GM21786 (cell line): Measurements from ENCODE around the gene KLHL6.
"Not testable (repeated sequence)": the region's sequence is repeated elsewhere in the genome, so short reads cannot be mapped to it uniquely, and the experiment has no call there.

Experiments
- ATAC-seq: cut with Tn5 transposase; IDR thresholded peaks from one replicate; pipeline ENCODE4 v1.9.1; 2021; ENCODE audit not compliant: unreplicated experiment

The KLHL6 gene

DNA sequence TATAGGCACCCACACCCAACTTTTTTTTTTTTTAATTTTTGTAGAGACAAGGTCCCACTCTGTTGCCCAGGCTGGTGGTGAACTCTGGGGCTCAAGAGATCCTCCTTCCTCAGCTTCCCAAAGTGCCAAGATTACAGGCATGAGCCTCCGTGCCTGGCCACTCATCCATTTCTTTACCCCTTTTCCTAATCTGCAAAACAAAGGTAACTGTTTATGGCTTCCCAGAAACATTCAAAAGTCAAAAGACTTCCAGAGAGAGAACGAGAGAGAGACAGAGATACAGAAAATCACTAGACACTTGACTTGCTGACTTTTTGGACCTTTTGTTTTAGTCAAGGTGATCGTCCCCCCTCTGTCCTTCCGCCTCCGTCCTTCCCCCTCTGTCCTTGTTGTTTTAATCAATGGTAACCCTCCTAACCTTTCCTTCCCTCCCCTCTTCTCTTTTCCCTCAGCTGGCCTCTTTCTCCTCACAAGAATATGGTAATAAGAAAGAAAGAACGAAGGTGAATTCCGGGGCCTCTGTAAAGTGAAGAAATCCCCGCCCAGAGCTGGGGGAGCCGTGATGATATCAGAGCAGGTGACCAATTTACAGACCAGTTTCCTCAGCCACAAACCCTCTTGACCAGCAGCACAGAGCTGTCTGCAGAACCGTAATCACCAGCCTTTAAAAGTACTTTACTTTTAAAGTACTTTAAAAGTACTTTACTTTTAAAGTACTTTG lies 21.9 kb downstream of the KLHL6 start:
- ATAC-seq, result peak; percentile 57

DNA sequence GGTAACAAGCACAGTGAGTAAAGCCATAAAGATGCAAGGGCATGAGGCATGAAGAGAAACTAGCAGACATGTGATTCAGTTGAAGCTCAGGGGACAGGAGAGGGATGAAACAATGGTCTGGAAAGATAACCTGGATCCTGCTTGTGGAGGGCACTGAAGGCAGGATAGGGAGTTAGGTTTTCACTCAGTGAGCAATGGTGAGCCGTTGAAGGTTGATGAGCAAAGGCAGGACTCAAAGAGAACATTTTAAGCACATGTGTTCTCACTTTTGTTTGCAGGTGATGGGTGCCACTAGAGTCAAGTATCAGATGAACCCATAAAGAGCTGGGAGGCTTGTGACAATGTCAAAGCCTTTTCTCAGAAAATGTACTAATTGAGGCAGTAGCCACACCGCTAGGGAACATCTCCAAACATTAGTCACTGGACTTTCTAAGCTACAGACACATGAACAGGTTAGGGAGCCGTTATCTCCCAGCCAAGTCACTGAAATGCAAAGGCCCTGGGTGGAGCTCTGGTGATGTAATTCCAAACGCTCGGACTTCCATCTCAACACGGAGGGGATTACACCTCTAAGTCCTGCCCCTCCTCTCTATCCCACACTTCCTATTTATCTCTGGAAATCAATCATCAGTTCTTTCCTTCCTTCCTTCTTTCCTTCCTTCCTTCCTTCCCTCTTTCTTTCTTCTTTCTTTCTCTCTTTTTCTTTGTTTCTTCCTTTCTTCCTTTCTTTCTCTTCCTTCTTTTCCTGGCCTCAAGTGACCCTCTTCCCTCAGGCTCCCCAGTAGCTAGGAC lies 22.7 kb downstream of the KLHL6 start:
- ATAC-seq, result no peak

DNA sequence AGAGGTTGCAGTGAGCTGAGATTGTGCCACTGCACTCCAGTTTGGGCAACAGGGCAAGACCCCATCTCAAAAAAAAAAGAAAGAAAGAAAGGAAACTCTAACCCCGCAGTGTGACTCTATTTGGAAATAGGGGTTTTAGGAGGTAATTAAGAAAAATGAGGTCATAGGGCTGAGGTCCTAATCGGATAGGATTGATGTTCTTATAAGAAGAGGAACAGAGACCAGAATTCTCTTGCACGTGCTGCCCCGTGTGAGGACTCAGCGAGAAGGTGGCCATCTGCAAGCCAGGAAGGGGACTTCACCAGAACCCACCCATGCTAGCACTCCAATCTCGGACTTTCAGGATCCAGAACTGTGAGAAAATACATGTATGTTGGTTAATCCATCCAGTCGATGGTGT lies 25.8 kb downstream of the KLHL6 start:
- ATAC-seq, result no peak

DNA sequence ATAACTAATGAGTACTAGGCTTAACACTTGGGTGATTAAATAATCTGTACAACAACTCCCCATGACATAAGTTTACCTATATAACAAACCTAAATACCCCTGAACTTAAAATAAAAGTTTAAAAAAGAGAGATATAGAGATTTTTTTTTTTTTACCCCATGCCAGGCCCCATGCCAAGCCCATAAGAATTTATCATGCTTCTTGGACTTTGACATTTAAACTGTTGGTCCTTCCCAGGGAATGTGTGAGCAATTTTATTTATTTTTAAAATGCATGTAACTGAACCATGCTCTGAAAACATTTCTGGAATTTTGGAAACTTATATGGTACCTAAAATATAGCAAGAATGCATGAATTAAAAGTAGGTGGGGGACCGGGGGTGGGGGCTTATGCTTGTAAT lies 26.3 kb downstream of the KLHL6 start:
- ATAC-seq, result no peak

DNA sequence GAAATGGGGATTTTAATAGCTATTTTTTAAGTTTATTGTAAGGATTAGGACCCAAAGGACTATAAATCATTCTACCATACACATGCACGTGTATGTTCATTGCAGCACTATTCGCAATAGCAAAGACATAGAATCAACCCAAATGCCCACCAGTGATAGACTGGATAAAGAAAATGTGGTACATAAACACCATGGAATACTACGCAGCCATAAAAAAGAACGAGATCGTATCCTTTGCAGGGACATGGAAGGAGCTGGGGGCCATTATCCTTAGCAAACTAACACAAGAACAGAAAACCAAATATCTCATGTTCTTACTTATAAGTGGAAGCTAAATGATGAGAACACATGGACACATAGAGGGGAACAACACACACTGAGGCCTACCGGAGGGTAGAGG lies 26.7 kb downstream of the KLHL6 start:
- not testable (repeated sequence) for ATAC-seq

DNA sequence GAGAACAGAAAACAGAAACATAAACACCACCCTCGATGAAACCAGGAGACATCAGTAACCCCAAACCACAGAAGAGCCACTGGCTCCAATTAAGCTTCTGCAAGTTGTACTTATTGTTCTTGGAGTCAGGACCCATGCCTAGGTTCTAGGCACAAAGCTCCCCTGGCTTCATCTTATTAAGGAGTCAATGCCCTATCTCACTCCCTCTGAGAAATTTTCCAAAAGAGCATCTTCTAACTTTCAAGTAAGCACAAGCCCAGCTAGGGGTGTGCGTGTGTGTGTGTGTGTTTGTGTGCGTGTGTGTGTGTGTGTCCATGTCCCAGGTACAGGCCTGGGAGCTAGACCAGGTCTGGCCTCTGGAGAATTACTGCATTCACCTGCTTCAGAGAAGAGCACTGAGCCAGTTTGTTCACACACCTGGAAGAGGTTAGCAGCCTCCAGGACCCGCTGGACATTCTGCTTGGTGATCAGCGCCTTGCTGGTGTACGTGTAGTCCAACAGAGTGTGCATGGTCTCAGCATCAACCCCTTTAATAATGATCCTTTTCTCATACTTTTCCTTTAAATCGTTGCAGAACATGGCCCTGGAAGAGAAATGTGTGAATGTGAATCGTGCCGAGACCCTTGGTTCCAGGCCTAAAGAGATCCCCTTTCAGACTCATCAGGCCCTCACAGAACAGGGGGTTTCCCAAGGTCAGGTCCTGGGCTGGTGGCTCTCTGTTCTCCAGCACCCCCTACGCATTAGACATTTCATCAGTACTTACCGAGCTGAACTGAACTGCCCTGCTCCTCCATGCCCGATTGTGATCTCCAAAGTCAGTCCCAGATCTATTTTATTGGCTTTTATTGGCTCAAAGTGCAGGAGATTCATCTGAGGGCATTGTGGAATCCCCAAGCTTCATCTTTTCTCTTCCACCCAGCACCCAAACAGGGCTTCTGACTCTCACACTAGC lies 27.8 kb downstream of the KLHL6 start:
- ATAC-seq, result peak; percentile 81

DNA sequence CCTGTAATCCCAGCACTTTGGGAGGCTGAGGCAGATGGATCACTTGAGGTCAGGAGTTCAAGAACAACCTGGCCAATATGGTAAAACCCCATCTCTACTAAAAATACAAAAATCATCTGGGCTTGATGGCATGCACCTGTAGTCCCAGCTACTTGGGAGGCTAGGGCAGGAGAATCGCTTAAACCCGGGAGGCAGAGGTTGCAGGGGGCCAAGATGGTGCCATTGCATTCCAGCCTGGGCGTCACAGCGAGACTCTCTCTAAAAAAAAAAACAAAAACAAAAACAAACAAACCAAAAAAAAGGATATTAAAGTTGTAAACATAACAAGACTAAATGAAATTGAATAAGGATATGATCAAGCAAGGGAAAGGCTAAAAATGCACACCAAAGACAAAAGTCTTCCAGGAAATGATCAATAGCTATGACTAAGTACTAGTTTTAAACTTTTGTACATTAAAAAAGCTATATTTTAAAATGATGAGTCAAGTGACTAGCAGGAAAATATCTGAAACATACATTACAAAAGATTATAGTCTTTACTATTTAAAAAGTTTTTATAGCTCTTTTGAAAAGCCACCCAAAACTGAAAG lies 28.6 kb downstream of the KLHL6 start:
- ATAC-seq, result no peak

DNA sequence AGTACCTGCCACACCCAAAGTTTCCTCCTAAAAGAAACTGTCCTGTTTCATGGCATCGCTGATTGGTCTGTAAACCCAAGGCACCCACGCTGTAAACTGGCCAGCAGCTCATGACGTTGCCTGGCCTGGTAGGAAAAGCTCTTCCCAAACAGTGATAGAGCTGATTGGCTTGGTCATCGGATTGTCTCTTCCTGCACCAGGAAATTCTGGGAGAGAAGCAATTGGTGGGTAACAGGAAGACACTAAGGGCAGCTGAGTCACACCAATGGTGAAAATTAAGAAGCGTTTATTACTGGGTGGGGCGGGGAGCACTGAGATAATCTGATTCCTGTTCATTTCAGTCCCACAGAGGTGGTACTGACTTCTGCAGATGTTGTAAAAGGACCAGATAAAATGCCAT lies 31.0 kb downstream of the KLHL6 start:
- ATAC-seq, result no peak

DNA sequence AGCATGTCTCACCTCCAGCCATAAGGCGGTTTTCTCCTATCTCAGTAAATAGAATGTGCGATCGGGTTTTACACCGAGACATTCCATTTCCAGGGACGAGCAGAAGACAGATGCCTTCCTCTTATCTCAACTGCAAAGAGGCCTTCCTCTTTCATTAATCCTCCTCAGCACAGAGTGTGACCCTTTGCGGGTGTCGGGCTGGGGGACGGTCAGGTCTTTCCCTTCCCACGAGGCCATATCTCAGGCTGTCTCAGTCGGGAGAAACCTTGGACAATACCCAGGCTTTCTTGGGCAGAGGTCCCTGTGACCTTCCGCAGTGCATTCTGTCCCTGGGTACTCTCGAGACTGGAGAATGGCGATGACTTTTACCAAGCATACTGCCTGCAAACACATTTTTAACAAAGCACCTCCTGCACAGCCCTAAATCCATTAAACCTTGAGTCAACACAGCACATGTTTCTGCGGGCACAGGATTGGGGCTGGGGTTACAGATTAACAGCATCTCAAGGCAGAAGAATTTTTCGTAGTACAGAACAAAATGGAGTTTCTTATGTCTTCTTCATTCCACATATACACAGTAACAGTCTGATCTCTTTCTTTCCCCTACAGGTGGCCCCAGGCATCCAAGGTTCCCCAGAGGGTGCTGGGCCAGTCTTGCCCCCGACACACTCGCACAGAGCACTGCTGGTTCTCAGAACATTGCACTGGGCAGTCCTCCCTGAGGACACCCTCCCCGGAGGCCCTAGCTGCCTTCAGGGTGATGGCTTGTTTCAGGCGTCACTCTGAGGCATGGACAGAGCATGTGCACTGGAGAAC lies 34.6 kb downstream of the KLHL6 start:
- not testable (repeated sequence) for ATAC-seq

DNA sequence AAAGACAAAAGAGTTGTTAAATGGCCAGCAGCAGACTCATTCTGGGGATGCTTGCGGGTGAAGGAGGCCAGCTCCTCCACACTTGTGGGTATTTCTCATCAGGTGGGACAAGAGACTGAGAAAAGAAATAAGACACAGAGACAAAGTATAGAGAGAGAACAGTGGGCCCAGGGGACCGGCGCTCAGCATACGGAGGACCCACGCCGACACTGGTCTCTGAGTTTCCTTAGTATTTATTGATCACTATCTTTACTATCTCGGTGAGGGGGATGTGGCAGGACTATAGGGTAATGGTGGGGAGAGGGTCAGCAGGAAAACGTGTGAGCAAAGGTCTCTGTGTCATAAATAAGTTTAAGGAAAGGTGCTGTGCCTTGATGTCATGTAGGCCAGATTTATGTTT lies 35.2 kb downstream of the KLHL6 start:
- not testable (repeated sequence) for ATAC-seq

DNA sequence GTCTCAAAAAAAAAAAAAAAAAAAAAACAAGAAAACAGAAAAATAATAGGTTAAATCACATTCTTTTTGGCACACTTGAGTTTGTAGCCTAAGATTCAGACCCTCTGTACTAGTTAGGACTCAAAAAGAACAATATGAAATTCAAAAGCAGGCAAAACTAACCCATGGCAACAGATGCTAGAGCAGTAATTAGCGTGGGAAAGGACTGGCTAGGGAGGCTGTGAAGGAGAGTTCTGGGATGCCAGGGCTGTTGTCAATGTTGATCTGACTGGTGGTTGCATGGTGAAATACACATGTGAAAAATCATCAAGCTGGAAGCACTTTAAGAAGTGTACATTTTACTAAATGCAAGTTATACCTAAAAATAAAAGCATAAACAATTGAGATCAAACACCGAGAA lies 35.6 kb downstream of the KLHL6 start:
- ATAC-seq, result no peak

DNA sequence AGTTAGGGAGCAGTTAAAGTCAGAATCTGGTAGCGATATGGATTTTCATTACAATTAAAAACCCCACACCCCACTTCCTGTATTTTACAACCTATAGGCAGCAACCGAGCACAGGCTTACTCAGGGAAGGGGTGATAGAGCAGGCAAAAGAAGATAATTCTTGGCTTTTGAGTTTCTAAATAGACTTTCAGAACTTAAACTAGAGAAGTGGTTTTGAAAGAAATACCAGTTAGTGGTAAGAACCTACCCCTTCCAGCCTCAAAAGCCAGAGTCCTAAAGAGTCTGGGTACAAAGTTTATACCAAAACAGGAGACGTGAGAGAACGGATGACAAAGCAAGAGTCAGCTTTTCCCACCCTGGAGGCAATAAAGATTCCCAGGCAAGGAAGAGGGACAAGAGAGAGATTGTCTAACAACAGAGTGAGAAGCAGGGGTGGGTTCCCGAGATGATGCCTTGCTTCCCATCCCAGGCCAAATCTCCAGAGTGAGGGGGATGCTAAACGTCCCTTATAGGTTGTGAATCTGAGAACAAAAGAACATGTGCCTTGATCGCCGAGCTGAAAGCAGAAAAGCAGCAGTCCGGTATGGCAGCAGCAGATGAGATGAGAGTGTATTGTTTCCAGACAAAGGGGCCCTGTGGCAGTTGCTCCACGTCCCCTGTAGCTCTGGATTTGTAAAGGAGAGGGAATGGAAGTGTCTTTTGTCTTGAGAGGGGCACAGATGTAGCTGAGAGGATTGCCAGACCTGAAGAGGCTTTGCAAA lies 36.8 kb downstream of the KLHL6 start:
- ATAC-seq, result no peak

DNA sequence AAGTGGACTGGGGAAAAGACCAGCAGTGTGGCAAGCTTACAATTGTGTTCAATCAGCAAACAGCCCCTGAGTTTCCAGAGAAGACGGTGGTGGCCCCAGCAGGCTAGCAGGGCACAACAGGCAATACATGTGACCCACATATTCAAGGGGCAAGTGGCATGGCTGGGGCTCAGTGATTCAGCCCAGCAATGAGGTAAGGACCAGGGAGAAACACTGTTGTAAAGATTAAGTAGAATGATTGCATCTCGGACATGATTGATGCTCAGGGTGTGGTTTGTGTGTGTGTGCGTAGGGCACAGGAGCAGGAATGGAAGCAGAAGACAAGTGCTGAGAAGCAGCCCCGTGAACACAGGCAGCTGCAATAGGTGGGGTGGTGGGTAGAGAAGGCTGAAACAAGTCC lies 37.9 kb downstream of the KLHL6 start:
- ATAC-seq, result no peak

DNA sequence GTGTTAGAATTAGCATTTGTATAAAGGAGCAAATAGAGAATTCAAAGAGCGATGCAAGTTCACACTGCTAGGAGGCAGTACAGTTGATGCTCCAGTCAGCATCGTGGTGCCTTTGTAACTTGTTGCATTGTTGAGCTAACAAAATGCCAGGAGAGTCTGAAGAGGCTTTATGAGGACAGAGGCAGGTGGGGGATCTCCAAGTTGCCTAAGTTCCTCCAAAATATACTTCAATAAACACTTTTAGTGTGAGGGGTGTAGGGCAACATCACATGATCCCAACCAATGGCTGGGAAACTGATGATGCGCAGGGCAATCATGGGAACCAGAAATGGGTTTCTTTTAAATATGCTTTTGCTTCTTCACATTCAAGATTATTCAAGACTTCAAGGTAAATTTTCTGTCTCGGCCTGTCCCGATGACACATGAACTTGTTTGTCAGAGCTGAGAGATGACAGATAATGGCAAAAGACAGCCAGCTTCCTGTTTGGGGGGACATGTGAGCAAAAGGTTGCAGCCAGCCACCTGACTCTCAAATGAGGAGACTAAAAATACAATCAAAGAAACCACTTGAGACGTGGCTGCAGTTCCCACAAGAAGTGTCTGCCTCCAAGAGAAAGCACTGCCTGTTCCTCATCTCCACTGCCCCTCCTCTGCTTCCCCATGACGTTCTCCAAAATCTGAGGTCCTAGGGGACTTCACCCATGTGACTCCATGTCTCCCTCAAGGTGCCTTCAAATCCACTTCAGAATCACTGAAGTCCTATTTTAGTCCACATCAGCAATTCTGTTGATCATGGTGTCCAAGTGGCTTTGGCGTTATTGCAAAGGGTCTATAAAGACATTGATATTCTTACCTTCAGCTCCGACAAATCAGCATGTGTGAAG lies 39.3 kb downstream of the KLHL6 start:
- peak; percentile 77 for ATAC-seq

DNA sequence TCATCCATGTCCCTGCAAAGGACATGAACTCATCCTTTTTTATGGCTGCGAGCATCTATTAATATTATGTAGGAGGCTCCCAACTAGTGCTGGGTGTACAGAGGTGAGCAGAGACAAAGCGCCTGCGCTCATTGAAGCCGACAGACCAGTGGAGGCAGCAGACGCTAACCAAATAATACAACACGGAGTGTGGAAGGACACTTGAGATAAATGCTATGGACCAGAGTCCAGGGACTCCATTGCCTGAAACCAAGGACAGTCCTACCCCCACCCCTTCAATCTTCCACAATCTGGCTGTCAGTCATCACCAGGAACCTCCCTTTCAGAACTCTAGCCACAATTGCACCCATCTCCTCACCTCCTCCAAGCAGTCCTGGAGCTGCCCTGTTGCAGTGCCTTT lies 41.5 kb downstream of the KLHL6 start:
- no peak for ATAC-seq

DNA sequence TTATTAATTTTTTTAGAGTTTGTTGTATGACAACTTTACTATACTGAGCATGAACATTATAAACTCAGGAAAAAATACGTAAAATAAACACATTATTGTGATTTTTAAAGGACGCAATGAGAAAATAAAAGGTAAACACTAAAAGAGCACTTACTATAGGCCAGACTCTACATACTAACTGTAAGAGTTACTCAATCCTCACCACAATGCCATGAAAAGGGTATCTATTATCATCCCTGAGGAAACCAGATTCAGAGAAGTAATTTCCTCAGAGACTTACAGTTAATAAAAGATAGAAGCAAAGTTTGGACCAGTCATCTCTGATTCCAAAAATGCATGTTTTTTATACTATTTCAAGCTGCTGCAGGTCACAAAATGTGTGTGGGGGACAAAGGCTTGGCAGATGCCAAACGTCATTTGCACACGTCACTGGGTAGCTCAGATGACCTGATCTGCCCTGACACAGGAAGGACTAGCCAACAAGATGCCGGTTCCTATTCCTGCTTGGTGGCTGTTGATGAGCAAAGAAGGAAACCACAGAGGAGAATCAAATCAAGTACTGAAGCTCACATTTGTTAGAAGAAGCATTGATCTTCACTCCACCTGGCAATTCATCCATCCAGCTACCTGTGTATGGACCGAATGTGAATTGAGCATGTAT lies 42.3 kb downstream of the KLHL6 start:
- no peak for ATAC-seq

DNA sequence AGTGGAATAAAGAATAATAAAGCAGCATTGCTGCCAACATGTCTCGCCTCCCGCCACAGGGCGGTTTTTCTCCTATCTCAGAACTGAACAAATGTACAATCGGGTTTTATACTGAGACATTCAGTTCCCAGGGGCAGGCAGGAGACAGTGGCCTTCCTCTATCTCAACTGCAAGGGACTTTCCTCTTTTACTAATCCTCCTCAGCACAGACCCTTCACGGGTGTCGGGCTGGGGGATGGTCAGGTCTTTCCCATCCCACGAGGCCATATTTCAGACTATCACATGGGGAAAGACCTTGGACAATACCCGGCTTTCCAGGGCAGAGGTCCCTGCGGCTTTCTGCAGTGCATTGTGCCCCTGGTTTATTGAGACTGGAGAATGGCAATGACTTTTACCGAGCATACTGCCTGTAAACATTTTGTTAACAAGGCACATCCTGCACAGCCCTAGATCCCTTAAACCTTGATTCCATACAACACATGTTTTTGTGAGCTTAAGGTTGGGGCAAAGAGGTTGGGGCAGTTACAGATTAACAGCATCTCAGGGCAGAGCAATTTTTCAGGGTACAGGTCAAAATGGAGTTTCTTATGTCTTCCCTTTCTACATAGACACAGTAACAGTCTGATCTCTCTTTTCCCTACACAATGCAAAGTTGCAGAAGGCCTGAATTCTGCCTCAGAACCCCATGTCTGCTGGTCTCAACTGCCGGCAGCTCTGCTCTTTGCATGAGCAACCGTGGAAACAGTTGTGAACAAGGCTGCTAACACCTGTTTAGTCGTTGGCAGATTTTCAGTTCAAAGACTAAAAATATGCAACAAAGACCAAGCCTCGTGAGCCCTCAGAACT lies 44.0 kb downstream of the KLHL6 start:
- ATAC-seq, result peak; percentile 30
